H7 (cell line): ENCODE data around the gene TXNL4A. TPM values are rescaled to one million over a fixed set of nuclear protein-coding genes. Genes with fewer than 3 reads are reported as not detected.

Experiments
- DNase-seq: peaks from one replicate; pipeline ENCODE4 v3.0.0; 2012
- H3K27me3 ChIP-seq: 2 replicates; pipeline ENCODE4 v1.6.0; 2011; ENCODE audit warnings: mild to moderate bottlenecking, low read length; ENCODE audit not compliant: control insufficient read depth, insufficient read depth
- H3K36me3 ChIP-seq: replicated peaks from 2 replicates; pipeline ENCODE4 v1.5.1; 2011; ENCODE audit warnings: low read length; ENCODE audit not compliant: control insufficient read depth, insufficient read depth
- H3K4me3 ChIP-seq: 2 replicates; pipeline ENCODE4 v1.5.1; 2011; ENCODE audit warnings: low read depth, mild to moderate bottlenecking, control low read depth, low read length, moderate library complexity; ENCODE audit not compliant: insufficient read depth
- total RNA-seq: library from RNA; depleted of rRNA; stranded (reverse); fragments of >200 nt; shearing (Covaris generic); gene quantifications from 2 replicates; pipeline ENCODE4 v1.2.3, GENCODE V29; 2014

Gene TXNL4A
- total RNA-seq, 1 experiment from 2014 or later: 98.4 TPM

DNA sequence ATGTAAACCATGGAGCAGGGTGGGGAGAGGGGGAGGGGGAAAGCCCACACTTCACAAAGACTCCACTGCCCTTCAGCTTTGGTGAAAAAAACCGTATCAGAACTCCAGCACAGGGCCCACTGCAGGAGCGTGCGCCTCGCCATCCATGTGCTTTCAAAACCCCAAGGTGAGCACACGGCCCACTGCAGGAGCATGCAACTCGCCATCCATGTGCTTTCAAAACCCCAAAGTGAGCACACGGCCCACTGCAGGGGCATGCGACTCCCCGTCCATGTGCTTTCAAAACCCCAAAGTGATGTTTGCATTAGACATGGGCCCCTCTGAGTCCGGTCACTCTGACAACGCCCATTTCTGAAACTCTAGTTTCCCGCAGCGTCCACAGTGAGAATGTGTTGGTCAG lies 7.8 kb downstream of the TXNL4A start:
- Histone ChIP-seq H3K36me3 (peaks cover 12% of the 10 kb centered on the region), H3K4me3 (no peak overlapping the region), H3K27me3 (no peaks in the 10 kb centered on the region)
- DNase-seq: no peak

DNA sequence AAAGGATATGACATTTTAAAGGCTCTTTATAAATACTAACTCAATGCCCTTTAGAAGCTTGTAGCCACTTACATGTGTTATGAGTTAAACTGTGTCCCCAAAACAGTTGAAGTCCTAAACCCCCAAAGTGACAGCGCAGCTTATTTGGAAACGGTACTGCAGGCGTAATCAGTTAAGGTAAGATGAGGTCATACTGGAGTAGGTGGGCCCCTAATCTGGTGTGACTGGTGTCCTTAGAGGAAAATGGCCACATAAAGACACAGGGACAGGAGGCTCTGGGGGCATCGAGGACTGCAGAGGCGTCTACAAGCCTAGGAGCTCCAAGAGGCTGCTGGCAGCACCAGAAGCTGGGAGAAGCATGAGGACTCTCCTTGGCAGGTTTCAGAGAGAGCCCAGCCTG lies 8.5 kb downstream of the TXNL4A start:
- Histone ChIP-seq H3K4me3 (no peak overlapping the region), H3K36me3 (peaks cover 9% of the 10 kb centered on the region), H3K27me3 (no peaks in the 10 kb centered on the region)
- no peak for DNase-seq

DNA sequence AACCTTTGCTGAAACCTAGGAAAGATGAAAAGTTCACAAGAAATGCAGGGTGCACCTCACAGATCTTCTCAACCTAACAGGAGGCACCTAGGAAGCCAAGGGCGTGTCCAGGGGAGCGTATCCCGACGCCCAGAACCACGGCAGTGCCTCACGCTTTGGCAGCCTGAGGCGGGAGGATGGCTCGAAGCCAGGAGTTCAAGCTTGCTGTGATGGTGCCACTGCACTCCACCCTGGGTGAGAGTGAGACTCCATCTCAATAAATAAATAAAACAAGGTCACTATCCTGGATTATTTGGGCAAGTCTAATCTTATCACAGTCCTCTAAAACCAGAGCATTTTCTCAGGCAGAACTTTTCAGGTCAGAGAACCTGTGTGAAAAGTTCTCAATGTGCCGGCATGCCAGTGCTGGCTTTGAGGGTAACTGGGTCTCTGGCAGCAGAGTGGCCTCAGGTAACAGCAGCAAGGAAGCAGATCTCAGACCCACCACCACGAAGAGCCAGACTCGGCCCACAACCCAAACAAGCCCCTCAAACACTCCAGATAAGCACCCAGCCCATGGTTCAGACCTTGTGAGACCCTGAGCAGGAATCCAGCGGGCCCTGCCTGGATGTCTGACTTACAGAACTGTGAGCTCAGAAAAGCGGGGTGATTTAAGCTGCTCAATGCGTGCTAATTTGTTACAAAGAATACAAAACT lies 12.2 kb downstream of the TXNL4A start:
- peaks cover 25% of the 10 kb centered on the region for H3K36me3 ChIP-seq
- no peaks in the 10 kb centered on the region for H3K27me3 ChIP-seq
- no peak overlapping the region for H3K4me3 ChIP-seq
- DNase-seq: no peak

DNA sequence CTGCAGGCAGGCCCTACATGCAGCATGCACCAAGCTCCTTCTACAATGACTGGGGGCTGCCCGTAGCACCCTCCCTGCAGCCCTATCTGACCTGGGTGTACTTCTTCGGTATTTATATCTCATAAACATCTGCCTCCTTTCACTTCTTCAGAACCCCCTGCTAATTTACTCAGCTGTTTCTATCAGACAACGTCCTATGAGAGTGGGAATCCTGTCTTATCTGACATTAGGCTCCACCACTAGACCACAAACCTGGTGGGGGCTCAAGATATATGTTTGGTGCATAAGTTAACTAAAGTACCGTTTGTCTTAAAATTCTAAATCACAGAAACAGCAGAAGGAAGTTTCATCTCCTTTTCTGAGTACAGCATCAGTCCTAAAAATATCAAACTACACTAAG lies 13.3 kb downstream of the TXNL4A start:
- peaks cover 25% of the 10 kb centered on the region for H3K36me3 ChIP-seq
- no peak overlapping the region for H3K4me3 ChIP-seq
- no peak for DNase-seq
- no peaks in the 10 kb centered on the region for H3K27me3 ChIP-seq

DNA sequence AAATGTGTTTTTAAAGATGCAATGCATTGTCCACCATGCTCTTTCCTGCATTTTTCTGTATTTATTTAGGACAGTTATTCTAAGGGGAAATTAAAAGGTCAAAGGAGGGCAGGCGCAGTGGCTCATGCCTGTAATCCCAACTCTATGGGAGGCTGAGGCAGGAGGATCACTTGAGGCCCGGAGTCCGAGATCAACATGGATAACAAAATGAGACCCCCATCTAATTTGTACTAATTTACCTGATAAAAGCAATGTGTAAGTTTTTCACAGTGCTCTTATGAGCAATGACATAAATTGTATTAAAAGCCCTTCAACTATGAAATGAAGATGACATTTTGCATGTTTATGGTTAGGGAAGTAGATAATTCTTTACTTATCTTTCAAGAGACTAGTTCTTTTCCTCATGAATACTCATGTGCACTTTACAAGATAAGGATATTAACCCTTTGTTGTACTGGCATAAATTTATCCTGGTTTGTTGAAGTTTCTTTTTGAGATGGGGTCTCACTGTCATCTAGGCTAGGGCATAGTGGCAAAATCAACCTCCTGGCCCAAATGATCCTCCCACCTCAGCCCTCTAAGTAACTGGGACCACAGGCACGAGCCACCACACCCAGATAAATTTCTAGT lies 14.2 kb downstream of the TXNL4A start:
- H3K4me3 ChIP-seq: no peak overlapping the region
- DNase-seq: no peak
- H3K27me3 ChIP-seq: no peaks in the 10 kb centered on the region
- peaks cover 25% of the 10 kb centered on the region for H3K36me3 ChIP-seq

DNA sequence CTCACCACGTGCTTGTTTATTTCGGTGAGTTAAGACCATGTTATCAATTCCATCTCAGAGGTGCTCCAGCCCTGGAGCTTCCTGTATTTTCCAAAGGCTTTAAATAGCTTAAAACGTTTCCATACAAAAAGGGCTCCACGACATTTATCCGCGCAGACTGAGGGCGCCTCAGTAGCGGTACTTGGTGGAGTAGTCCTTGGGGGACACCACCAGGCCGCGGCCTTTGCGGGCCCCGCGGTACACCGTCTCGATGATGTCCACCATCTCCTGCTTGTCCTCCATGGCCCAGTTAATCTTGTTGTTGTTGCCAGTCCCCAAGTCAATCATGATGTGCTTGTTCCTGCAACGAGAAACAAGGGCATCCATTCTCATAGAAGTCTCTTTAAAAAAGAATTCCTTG lies 14.8 kb downstream of the TXNL4A start:
- Histone ChIP-seq H3K27me3 (no peaks in the 10 kb centered on the region), H3K36me3 (peaks cover 25% of the 10 kb centered on the region), H3K4me3 (no peak overlapping the region)
- no peak for DNase-seq

DNA sequence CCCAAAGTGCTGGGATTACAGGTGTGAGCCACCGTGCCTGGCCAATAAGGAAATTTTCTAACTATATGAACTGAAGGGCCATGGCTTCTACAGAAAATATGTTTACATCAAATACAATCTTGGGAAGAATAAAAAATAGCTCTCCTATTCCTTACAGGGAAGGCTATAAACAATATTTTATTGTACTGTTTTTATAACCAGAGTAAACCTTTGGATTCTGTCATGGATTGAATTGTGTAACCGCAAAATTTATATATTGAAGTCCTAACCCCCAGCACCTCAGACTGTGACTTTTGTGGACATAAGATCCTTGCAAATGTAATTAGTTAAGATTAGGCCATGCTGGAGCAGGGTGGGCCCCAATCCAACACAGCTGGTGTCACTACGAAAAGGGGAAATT lies 15.6 kb downstream of the TXNL4A start:
- Histone ChIP-seq H3K36me3 (peaks cover 25% of the 10 kb centered on the region), H3K4me3 (no peak overlapping the region), H3K27me3 (no peaks in the 10 kb centered on the region)
- DNase-seq: no peak

DNA sequence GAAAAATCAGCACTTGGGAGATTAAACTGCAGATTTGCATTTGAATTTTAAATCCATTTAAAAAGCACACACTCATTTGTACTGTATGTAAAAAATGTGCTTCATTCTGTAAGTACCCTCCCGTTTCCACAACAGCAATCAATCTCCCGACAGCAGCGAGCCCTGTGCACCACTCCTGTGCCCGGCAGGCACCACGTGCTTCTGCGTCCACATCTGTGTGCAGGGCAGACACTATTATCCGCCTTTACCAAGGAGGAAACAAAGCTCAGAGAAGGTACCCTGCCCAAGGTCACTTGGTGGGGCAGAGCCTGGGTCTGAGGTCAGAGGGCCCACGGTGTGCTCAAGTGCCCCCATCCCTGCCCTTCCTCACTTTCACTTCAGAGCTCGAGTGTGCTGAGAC lies 16.4 kb downstream of the TXNL4A start:
- H3K4me3 ChIP-seq: no peak overlapping the region
- DNase-seq: no peak
- H3K36me3 ChIP-seq: peaks cover 25% of the 10 kb centered on the region
- no peaks in the 10 kb centered on the region for H3K27me3 ChIP-seq

DNA sequence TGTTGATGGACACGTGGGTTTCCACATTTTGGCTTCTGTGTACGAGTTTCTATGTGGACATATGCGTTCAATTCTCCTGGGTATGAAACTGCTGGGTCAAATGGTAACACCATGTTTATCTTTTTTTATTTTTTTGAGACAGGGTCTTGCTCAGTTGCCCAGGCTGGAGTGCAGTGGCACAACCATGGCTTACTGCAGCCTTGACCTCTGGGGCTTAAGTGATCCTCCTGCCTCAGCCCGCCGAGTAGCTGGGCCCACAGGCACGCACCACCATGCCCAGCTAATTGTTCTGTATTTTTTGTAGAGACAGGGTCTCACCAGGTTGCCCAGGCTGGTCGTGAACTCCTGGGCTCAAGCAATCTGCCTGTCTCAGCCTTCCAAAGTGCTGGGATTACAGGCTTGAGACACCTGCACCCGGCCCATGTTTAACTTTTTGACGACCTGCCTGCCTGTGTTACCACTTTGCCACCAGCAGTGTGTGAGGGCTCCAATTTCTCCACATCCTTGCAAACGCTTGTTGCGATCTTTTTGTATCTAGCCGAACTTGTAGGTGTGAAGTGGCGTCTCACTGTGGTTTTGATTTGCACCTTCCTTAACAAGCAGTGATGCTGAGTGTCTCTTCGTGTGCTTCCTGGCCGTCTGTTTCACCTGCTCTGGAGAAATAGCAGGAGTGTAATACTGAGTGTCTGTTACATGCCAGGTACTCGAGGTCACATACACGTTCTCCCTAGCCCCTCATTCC lies 17.0 kb downstream of the TXNL4A start:
- no peak for DNase-seq
- Histone ChIP-seq H3K36me3 (peaks cover 23% of the 10 kb centered on the region), H3K27me3 (no peaks in the 10 kb centered on the region), H3K4me3 (no peak overlapping the region)

DNA sequence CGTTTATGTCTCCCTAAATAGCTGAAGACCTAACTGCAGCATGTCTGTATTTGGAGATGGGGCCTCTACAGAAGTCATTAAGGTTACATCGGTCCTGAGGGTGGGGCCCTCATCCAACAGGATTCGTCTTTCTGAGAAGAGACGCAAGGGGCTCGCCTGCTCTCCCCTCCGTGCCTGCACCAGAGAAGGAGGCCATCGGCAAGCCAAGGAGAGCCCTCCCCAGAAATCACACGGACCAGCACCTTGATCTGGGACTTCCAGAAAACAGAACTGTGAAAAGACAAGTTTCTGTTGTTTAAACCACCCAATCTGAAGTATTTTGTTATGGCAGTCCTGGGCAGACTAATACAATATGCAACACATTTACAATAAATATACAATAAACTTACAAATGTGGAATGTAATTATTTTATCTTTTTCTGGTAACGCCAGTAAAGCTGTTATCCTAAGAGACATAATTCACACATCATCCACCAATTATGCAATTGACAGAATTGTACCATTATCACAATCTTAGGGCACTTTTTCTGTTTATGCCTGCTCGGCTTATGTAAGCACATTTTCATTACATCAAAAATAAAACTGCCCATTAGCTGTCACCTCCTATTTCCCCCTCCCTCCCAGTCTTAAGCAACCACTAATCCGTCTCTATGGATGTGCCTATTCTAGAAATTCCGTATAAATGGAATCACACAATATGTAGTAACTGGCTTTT lies 17.8 kb downstream of the TXNL4A start:
- peaks cover 18% of the 10 kb centered on the region for H3K36me3 ChIP-seq
- no peak overlapping the region for H3K4me3 ChIP-seq
- H3K27me3 ChIP-seq: no peaks in the 10 kb centered on the region
- DNase-seq: no peak

DNA sequence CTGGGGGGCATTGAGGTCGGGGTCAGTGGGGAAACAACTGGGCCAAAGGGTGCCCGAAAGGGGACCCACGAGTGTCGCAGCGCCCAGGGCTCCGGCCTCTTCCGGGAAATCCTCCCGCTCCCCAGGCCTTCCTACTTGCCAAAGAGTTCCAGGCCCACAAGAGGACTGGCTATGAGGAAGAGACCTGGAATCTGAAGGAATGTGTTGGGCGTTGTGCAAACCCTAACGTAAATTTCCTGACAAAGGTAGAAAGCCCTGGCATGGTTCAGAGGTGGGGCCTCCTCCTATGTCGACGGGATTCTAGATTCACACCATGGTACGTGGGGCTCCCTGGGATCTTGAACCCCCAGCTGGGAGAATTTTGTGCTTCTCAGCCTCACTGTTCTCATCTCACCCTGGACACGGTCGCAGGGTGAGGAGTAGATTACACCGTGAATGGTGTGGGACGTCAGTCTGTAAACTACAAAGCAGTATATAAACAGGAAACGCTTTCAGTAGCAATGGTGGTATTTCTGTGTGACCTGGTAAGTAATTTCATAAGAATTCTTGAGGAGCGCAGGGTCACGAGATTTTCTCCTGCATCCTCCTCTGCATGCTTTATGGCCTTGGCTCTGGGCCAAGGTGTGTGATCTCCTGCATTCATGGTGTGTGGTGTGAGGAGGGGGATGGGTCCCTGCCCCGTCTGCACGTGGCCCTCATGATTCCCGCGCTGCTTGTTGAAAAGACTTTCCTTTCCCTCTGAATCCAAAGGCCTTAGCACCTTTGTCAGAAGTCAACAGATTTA lies 23.1 kb downstream of the TXNL4A start:
- peak; percentile 75 for DNase-seq
- peaks cover 46% of the 10 kb centered on the region for H3K27me3 ChIP-seq
- H3K36me3 ChIP-seq: no peaks in the 10 kb centered on the region
- H3K4me3 ChIP-seq: peak overlapping the region; percentile 7; the same call in 1 of the 2 replicates

DNA sequence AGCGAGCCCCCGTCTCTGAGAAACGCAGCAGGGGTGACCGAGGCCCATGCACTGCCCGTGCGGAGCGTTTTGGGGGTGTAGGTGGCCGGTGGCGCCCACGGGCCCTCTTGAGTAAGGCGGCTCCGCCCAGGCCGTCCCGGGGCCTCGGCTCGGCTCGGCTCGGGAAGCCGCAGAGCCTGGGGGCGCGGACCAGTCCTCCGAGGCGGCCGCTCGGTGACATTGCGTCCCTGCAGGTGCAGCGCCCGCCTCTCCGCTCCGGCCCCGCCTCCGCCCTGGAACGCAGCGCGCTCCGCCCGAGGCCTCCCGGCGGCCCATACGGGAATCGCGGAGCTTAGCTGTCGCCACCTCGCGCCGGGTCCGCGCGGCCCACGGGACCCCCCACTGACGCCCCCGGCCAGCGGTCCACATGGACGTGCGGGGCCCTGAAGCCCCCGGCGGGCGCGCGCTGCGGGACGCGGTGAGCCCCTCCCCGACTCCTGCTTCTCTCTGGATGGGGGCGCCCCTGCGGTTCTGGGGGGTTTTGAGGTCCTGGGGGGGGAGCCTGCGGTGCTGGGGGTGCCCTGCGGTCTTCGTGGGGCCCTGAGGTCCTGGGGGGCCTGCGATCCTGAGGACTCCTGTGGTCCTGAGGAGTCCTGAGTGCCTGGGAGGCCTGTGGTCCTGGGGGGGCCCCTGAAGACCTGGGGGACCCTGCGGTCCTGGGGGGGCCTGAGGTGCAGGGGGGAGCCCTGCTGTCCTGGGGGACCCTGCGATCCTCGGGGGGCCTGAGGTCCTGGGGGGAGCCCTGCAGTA lies 23.8 kb downstream of the TXNL4A start, which contains the start of gene HSBP1L1:
Gene HSBP1L1 (plus strand): TSS at position 314 of the 789 bp plus-strand sequence. CDS start 93 bp downstream, at position 407.
- H3K36me3 ChIP-seq: no peaks in the 10 kb centered on the region
- H3K27me3 ChIP-seq: peaks cover 50% of the 10 kb centered on the region
- DNase-seq: peak; percentile 95
- peak within 1 kb of the TSS; percentile 40 for H3K4me3 ChIP-seq

DNA sequence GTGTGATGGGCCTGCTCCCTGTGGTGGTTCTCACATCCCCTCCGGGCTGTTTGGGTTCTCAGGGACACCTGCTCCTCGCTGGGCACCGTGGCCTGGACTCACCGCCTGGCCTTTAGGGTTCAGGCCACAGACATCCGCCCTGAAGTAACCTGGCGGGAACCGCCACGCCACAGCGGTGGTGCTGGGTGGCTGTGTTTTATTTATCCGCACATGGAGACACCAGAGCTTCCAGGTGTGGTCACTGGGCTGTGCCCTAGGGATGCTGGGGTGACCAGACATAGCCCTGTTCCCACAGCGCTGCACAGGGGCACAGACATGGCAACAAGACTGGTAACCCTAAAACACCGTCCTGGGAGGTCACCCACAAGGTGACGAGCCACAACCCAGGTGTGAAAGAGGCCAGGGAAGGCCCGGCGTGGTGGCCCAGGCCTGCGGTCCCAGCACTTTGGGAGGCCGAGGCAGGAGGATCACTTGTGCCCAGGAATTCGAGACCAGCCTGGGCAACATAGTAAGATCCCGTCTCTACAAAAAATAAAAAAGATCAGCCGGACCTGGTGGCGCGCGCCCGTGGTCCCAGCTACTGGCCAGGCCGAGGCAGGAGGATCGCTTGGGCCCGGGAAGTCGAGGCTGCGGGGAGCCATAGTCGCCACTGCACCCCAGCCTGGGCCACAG lies 24.6 kb downstream of the TXNL4A start:
- Histone ChIP-seq H3K4me3 (no peak overlapping the region), H3K36me3 (no peaks in the 10 kb centered on the region), H3K27me3 (peaks cover 57% of the 10 kb centered on the region)
- DNase-seq: no peak
